NCI-H1694 (cell line): ENCODE measurements around the gene PRSS16.
A peak's percentile ranks its signal among the peaks of the same experiment; 100 is the strongest.
"Not testable (repeated sequence)": the region's sequence is repeated elsewhere in the genome, so short reads cannot be mapped to it uniquely, and the experiment has no call there.

Experiments
- DNase-seq: peaks from one replicate; lab custom pipeline; 2025; lab: John Stamatoyannopoulos, UW

PRSS16 gene

GRCh38 chr6:27248783-27249182, 1.3 kb downstream of the PRSS16 start:
- DNase-seq = no peak

- DNase-seq = no peak
Observed at GRCh38 chr6:27250277-27251111, 3.0 kb downstream of the PRSS16 start.

GRCh38 chr6:27251112-27251605, 3.7 kb downstream of the PRSS16 start:
- DNase-seq = peak; percentile 32

- peak; percentile 34 for DNase-seq
Observed at GRCh38 chr6:27251606-27252251, 4.2 kb downstream of the PRSS16 start.

GRCh38 chr6:27254566-27254965, 7.1 kb downstream of the PRSS16 start:
- no peak for DNase-seq

- DNase-seq = no peak
Observed at GRCh38 chr6:27255866-27256265, 8.4 kb downstream of the PRSS16 start.

GRCh38 chr6:27260369-27260768, 12.9 kb downstream of the PRSS16 start:
- DNase-seq = no peak

GRCh38 chr6:27260836-27261375, 13.4 kb downstream of the PRSS16 start:
- no peak for DNase-seq

- no peak for DNase-seq
Observed at GRCh38 chr6:27263886-27264285, 16.4 kb downstream of the PRSS16 start.

GRCh38 chr6:27267003-27267402, 19.5 kb downstream of the PRSS16 start:
- not testable (repeated sequence) for DNase-seq

- no peak for DNase-seq
Observed at GRCh38 chr6:27267857-27268434, 20.4 kb downstream of the PRSS16 start.

- no peak for DNase-seq
Observed at GRCh38 chr6:27268803-27269202, 21.3 kb downstream of the PRSS16 start.

- no peak for DNase-seq
Observed at GRCh38 chr6:27273783-27274182, 26.3 kb downstream of the PRSS16 start.

- no peak for DNase-seq
Observed at GRCh38 chr6:27275025-27275956, 27.8 kb downstream of the PRSS16 start.

GRCh38 chr6:27279513-27280063, 32.1 kb downstream of the PRSS16 start:
- DNase-seq = no peak

GRCh38 chr6:27280064-27280539, 32.6 kb downstream of the PRSS16 start:
- DNase-seq = peak; percentile 56

- no peak for DNase-seq
Observed at GRCh38 chr6:27280540-27281000, 33.1 kb downstream of the PRSS16 start.

- no peak for DNase-seq
Observed at GRCh38 chr6:27281105-27281539, 33.6 kb downstream of the PRSS16 start.

GRCh38 chr6:27281569-27281968, 34.1 kb downstream of the PRSS16 start:
- DNase-seq = no peak

GRCh38 chr6:27283279-27283678, 35.8 kb downstream of the PRSS16 start:
- DNase-seq = no peak

GRCh38 chr6:27286141-27286540, 38.6 kb downstream of the PRSS16 start:
- no peak for DNase-seq
